ENCODE data around the gene SENP5. TPM values are rescaled to one million over a fixed set of nuclear protein-coding genes. Genes with fewer than 3 reads are reported as not detected.

The SENP5 gene
- total RNA-seq, 1 experiment from 2014 or later, result 30.4 TPM

- H3K4me1 ChIP-seq (ENCODE audit: insufficient read depth, low read length), result no peaks in the 10 kb centered on the region
- Mint-ChIP-seq H3K4me1 (0 out of 4 replicates have a peak, but pooled peaks cover 0 to 2% of the 10 kb centered on the region in 2 experiments), H3K27ac (no peak overlapping the region), H3K27me3 (ENCODE audit: low read depth) (no peaks in the 10 kb centered on the region), H3K36me3 (ENCODE audit: insufficient read depth in 1 of 3, low read depth in 3 of 3) (peaks cover 33 to 75% (median 74%) of the 10 kb centered on the region in 3 experiments; a peak in 6 of 7 replicates), H3K9me3 (no peaks in the 10 kb centered on the region), H3K4me3 (no peak overlapping the region)
- DNase-seq, result no peak
- H2BK120ac ChIP-seq (ENCODE audit: low read depth, low read length, poor library complexity, severe bottlenecking), result no peak overlapping the region
- H3K27ac ChIP-seq (ENCODE audit: insufficient read length, low read depth, low read length), result no peak overlapping the region
- no peaks in the 10 kb centered on the region for H3K27me3 ChIP-seq (ENCODE audit: insufficient read depth, low read length)
- H2BK12ac ChIP-seq (ENCODE audit: insufficient read length, low read depth, low read length), result no peak overlapping the region
- no peak overlapping the region for H2BK20ac ChIP-seq (ENCODE audit: low read depth, low read length, poor library complexity, severe bottlenecking)
- H2BK5ac ChIP-seq (ENCODE audit: insufficient read length, low read length), result no peak overlapping the region
- no peak overlapping the region for H3K4me2 ChIP-seq (ENCODE audit: insufficient read depth, insufficient read length, low read length)
- no peaks in the 10 kb centered on the region for H4K20me1 ChIP-seq (ENCODE audit: control insufficient read depth, insufficient read depth, insufficient read length)
- H3T11ph ChIP-seq (ENCODE audit: low read length), result no peak overlapping the region
- H3K9me3 ChIP-seq (ENCODE audit: control insufficient read depth, low read depth, low read length), result no peaks in the 10 kb centered on the region
- H3K23ac ChIP-seq (ENCODE audit: insufficient read length, low read depth, low read length), result no peak overlapping the region
- H3K23me2 ChIP-seq (ENCODE audit: insufficient read length, low read depth, low read length, poor library complexity, severe bottlenecking), result no peaks in the 10 kb centered on the region
- H3K79me2 ChIP-seq (ENCODE audit: insufficient read depth, low read length), result no peaks in the 10 kb centered on the region
- H2AFZ ChIP-seq (ENCODE audit: low read length), result no peak overlapping the region
- no peaks in the 10 kb centered on the region for H3K79me1 ChIP-seq (ENCODE audit: insufficient read depth, low read depth, low read length, poor library complexity, severe bottlenecking)
- H4K5ac ChIP-seq (ENCODE audit: insufficient read length, low read depth, low read length), result no peak overlapping the region
- H4K8ac ChIP-seq (replicated peaks; ENCODE audit: insufficient read length, low read depth, low read length), result no peak overlapping the region
- no peak overlapping the region for H4K91ac ChIP-seq (ENCODE audit: insufficient read length, low read depth, low read length)
- no peak for TF ChIP-seq CTCF (conservative IDR thresholded peaks at IDR 0.05)
- H2AK5ac ChIP-seq (ENCODE audit: insufficient read length, low read length), result no peak overlapping the region
- no peak overlapping the region for H3K56ac ChIP-seq (ENCODE audit: insufficient read length, low read depth, low read length)
- no CpG with 5 or more reads among the region's 3 CpGs for WGBS (ENCODE audit: extremely low coverage, insufficient read length, low lambda C conversion rate)
- no peak overlapping the region for H3K4ac ChIP-seq (ENCODE audit: low read depth, low read length)
- H3K14ac ChIP-seq (ENCODE audit: insufficient read depth, low read length), result no peak overlapping the region
- no peak overlapping the region for H3K18ac ChIP-seq (ENCODE audit: insufficient read length, low read depth, low read length)
- no peak overlapping the region for H2BK15ac ChIP-seq (ENCODE audit: low read depth, low read length)
- H3K9ac ChIP-seq (ENCODE audit: extremely low read depth, insufficient read length, low read length), result no peak overlapping the region
Observed at GRCh38 chr3:196932600-196932999, 64.9 kb downstream of the SENP5 start.

All from H9 (cell line).